Activated CD4-positive, alpha-beta T cell treated with anti-CD3 and anti-CD28 coated beads, Interleukin-2, amount 50 U/mL, for 24 hours (primary cell): ENCODE results near the gene SETD5.

Experiments
- DNase-seq, 2 donors: peaks; one replicate each; pipeline ENCODE4 v3.0.0-alpha.2; 2020; ENCODE audit warnings: low read depth in 1 of 2, low spot score in 1 of 2

SETD5 gene

DNA sequence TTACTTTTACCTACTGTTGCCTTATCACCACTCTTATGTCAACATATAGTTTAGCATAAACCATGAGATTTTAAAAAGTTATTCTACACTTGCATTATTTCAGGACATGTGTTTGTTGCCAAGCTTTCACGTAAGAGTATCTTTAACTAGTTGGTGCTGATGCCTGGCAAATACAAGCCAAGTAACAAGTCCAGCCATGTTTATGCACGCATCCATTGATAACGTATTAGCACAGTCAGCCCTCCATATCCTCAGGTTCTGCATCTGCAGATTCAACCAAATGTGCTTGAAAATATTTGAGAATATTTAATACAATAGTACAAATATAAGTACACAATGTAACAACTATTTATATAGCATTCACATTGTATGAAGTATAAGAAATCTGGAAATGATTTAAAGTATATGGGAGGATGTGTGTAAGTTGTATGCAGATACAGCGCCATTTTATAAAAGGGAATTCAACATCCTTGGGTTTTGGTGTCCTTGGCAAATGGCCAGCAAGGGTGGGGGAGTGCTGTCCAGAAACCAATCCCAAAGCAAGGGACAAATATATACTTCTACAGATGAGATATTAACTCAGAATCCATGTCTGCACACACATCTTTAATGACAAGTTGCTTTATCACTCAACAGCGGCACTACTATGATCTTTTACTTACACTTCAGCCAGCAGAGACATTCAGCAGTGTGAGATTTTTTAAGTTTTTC lies 8.7 kb upstream of the SETD5 start:
- no peak for DNase-seq

DNA sequence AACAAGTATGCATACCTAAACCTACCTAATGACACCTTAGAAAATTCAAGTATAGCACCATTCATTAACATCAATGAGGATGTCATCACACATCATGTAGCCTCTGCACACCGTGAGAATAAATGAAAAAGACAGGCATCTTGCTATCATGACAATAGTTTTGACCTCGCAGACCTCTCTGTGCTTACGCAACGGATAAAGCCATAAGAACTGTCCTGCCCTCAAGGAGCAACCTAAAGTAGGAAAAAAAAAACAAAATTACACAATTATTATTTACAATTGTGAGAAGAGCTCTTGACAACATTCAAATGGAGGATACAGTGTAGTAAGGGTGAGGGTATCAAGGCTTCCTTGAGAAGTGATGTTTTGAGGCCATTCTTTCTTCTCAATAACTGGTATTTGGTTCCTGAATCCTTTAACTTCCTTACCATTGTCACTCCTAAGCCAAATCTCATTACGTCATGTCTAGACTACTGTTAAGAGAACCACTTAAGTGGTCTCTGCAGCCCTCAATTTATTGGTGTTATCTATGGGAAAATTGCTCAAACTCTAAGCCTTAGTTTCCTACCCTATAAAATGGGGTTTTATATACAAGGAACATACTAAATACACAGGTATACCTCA lies 7.0 kb upstream of the SETD5 start:
- DNase-seq, result no peak

DNA sequence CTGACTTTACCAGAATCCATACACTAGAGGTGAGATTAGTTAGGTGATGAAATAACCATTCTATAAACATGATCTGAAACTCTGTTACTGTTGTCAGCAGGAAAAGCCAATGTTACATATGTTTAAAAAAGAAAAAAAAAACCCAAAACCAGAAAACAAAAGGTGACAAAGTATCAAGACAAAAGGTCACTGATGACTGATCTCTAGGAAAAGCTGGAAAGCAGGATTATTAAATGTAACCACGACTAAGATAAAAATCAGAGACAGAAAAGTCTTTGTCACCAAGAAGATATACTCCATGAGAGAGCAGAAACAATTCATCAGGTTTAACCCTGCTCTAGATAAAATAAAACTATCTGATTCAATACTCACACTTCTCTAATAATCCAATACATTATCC lies 5.4 kb upstream of the SETD5 start:
- DNase-seq, result no peak

DNA sequence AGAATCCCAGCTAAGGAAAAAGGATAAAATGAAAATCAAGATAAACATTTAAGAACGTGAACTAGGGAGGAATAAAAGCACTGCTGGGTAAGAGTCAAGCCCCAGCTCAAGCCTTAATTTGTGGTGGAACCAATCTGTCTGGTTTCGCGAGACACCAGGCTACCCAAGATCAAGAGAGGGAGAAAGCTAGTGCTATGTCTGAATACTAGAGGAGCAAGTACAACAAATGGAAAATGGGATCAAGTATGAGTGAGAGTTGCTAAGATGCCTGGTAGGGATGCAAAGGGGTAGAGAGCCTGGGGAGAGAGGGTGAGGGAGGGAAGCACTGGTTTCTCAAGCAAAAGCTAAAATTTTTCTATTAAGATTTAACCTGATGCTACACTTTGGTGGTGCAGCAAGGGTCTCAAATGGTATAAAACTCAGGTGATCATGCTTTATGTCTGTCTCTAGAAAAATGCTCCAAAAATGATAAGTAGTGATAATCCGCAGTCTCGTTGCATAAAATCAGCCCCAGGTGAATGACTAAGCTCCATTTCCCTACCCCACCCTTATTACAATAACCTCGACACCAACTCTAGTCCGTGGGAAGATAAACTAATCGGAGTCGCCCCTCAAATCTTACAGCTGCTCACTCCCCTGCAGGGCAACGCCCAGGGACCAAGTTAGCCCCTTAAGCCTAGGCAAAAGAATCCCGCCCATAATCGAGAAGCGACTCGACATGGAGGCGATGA lies 1.7 kb upstream of the SETD5 start:
- no peak for DNase-seq

DNA sequence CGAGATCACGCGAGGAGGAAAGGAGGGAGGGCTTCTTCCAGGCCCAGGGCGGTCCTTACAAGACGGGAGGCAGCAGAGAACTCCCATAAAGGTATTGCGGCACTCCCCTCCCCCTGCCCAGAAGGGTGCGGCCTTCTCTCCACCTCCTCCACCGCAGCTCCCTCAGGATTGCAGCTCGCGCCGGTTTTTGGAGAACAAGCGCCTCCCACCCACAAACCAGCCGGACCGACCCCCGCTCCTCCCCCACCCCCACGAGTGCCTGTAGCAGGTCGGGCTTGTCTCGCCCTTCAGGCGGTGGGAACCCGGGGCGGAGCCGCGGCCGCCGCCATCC lies 1.1 kb upstream of the SETD5 start:
- peak in 1 of 2 donors; percentile 76 for DNase-seq

DNA sequence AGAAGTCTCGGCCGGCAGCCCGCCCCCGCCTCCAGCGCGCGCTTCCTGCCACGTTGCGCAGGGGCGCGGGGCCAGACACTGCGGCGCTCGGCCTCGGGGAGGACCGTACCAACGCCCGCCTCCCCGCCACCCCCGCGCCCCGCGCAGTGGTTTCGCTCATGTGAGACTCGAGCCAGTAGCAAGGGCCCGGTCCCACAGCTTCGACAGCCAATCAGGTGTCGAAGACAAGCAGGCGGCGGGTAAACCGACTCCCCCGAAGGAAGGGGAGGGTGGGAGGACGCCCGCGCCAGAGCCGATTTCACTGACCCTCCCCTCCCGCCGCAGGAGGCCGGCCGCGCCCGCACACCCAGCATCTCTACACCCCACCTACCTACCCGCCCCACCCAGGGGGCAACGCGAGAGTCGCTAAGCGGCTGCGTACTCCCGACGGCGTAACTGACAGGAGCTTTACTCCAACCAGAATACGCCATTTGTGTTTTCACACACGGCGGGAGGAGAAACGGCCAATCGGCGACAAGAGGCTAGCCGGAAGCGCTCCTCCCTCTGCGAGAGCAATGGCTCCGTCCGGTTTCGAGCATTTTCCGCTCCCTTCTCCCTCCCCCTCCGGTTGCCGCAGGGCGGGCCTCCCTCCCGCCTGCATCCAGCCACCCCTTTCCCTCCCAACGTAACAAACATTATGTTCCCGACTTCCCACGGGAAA lies 633 bp upstream of the SETD5 start:
- DNase-seq, result peak; percentile 97

DNA sequence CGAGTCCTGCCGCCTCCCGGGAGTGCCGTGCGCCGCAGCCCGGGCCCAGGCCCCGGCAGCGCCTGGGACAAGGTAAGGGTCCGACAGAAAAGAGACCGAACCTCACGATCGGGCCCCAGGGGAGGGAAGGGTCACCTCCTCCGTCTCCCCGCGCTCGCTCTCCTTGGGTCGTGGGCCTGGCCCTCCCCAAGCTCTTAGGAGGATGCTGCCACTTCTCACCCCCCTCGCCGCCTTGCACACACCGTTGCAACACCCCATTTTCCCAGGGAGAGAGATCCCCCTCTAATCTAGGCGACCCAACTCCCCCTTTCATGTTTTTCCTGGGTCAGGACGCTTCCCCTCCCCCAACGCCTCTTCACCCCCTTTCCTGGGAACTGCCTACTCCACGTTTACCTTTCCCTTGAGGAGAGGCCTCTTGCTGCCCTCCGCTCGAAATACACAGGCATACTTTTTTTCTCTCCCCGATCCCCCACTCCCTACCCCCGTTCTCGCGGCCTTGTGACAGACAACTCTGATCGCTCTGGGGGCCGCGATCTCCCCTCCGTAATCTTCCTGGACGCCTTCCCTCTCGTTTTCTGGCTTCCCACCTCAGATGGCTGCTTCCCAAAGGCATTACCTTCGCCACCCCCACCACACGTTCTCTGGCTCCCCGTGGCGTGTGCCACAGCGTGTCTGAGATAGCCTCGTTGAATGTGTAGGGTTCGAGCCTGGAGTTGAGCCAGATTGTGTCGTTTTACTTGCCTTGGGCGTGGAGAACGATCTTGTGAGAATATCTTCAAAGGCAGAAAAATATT lies 688 bp downstream of the SETD5 start:
- DNase-seq, result peak; percentile 11 to 24

DNA sequence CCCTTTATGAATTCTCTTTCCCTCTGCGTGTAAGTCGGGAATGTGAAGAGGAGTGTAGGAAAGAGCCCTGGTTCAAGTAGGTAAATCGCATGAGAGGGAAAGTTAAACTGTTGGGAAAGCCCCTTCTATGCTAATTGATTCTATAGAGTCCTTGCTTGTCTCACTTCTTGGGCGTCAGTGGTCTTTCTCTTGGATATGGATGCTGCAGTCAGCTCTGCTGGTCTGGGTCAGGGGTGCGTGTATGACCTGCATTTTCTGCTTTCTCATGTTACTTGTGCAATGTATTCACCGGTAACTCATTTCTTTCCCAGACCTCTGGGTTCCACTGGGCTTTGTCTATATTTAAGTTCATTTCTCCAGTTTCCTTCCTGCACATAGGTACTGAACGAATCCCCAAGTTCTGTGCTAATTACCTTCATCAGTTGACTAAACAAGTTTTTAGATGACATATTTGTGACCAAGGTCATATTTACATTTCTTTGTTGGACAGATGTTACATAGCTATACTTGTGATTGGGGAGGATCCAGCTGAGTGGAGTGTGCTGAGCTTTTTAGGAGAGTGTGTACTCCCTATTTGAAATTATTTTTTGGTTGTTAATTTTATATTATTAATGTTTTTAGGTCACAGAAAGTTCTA lies 1.4 kb downstream of the SETD5 start:
- peak in 1 of 2 donors; percentile 7 for DNase-seq

DNA sequence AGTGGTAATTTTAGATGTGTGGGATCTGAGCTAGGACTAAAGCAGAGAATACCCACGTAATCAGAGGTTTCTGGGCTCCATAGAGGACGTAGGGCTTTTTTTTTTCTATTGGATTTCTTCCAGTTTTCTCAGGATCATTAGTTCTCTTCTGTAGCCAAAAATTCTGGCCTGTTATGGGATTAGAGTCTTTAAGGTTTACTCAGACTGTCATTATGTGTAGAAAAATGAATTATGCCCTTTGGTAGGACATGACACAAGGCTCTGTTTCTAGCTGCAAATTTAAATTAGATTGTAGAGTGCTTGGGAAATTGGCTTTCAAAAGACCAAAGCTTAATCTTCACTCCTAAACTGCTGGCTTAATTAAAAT lies 1.9 kb downstream of the SETD5 start:
- DNase-seq, result no peak

DNA sequence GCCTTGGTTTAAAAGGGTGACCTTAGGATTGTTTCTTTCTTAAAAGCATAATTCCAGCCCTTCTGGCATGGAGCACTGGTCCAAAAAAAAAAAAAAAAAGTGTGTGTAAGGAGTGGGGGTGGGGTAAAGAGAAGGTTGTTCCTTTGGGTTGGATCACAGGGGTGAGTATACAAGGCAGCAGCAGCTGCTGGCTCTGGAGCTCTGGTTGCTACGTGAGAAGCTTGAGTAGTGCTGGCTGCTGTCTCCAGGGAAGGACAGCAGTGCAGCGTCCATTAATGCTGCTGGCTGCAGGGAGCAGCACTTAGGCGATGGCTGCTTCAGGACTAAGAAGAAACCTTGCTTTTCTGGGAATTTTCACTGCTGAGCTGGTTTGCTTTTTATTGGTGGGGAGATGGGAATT lies 2.3 kb downstream of the SETD5 start:
- DNase-seq, result no peak

DNA sequence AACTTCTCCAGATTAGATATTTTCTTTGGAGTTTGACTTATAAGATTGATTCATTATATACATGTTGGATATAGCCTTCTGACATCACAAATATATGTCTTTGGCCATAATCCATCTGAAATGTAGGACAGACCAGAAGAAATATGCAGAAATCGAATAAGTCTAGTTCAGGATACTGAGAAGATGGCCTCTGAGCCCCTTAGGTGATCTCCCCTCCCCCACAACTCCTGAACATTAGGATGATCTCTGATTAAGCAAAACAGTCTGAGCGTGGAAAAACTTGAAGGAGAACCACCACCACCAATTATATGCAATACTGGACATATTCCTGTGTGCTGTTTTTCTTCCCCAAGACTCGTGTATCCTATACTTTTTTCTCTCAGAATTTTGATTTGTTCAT lies 3.2 kb downstream of the SETD5 start:
- no peak for DNase-seq

DNA sequence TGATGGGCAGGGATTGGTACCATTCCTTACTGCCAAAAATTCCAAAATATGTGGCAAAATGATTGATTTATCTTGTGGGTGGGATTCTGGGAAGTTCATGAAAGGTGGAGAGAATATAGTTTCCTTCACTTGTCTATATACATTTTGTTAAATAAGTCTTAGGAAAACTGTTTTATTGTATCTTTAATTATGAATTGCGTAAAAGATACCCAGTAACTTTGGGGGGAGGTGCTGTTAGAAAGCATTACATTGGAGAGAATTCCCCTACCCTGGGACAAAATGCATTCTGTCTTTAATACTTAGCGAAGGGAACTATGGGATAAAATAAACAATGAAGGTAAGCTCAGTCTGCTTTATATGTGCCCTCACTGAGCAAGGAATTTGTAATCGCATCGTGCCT lies 4.6 kb downstream of the SETD5 start:
- DNase-seq, result no peak

DNA sequence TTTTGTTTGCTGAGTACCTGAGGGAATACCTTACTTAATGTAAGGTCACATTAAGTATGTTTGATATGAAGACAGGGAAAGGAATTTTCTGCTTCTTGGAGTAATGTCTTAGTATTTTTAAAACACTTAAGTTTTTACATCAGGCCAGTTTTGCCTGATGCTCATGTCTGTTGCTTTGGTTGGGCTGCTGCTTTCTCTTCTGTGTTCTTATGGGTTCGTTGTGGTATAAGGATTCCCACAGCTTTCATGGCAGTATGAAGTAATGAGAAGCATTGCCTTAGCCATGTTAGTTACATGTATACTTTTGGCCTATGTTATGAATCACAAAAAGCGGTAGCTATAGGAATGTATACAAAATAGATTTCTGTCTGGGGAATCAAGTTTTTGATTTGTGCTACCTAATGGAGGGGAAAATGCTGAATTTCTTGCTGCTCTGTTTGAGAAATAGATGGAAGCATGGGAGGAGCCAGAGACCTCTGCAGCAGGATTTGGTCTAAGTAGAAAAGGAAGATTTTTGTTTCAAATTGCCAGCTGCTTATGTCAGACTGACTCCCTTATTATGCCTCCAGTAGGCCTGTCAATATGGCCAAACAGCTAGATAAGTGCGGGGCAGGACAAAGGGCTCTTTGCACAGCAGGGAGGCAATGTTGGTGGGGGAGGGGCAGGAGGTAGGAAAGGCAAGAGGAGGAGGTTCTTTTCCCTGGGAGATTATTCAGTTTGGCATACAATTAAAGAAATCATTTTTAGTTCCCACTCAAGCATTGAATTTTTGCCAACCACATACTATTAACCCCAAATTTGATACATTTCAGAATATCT lies 5.2 kb downstream of the SETD5 start:
- no peak for DNase-seq

DNA sequence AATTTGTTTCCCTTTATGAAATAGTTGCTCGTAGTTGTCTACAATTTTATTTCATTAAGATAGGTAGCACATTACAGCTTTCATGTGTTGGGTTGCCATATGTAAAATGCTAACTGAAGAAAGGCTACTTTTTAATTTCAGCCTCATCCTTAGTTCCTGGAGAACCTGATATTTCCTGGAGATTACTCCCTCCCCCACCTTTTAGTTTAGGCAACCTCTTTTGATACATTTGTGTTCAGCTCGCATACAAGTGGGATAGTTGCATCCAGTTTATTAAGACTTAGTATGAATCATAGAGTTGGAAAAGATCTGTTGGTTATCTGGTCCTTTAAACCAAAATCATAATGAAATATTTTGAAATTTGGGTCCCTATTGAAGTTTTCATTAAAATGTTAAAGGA lies 6.0 kb downstream of the SETD5 start:
- no peak for DNase-seq

DNA sequence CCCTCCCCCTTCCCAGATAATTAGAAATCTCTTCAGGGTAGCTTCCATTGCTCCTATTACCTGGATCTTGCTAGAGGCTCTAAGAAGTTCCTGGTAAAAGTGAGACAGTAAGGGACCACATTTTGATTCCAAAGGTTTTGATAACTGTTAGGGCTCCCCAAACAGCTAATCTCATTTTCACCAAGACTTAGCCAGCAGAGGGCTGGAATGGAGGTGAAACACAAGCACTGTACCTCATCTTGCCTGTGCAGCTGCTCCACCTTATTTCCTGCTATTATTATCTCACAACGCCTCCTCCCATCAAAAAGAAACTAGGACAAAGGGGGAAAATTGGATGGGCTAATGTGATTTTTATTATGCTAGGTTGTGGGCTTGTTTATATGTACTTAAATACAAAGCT lies 7.3 kb downstream of the SETD5 start:
- no peak for DNase-seq

DNA sequence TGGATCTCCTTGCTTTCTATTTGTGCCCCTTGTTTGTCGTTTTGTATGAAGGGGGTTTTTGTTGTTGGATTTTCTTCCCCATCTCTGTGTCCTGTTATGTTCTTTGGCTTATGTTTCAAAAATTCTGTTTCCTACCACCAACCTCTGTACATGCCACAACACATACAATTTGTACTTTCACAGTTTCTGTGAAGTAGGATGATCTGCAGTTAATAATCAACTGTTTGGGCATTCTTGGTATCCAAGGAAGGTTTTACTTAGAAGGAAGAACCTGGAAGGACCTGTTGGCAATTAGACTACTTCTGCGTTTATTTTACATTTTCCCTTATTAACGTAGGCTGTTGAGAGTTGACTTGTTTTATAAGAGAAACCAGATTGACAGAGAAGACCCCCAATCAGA lies 8.3 kb downstream of the SETD5 start:
- no peak for DNase-seq

DNA sequence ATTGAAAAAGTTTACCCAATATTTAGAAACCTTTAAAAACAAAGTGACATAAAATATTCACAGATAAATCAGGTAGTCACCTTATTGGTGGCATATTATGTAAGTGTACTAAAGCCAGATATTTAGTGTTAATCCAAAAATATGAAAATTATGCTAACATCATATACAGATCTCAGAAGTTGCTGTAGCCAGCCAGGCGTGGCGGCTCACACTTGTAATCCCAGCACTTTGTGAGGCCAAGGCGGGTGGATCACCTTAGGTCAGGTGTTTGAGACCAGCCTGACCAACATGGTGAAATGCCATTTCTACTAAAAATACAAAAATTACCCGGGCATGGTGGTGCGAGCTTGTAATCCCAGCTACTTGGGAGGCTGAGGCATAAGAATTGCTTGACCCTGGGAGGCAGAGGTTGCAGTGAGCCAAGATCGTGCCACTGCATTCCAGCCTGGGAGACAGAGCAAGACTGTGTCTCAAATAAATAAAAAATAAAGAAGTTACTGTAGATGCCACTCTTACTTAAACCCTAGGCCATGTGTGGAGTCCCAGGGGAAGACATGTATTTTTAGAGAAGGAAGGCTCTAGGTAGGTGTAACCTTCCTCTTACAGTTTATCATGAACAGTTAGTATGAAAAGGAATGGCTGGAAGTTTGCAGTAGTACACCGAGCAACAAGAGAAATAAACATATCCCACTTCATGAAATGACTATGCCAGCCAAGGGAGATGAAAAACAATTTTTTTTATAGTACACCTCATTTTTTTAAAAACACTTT lies 9.6 kb downstream of the SETD5 start:
- no peak for DNase-seq

DNA sequence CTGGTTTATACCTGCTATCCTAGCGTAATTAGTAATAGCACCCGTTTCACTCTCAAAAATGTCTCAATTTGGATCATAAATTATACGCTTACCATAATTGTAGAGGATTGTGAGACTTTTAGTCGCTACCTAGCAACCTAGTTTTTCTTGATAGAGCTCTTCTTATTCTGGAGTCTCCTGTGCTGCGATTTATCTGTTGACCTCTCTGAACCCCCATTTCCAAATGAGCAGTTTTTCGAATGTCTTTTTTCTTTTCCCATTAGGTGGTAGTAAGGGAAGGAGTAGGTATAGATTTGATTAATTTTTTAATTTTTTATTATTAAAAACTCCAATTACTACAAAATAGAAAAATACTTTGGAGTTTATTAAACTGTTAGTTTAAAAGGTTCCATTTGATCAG lies 10.6 kb downstream of the SETD5 start:
- DNase-seq, result no peak

DNA sequence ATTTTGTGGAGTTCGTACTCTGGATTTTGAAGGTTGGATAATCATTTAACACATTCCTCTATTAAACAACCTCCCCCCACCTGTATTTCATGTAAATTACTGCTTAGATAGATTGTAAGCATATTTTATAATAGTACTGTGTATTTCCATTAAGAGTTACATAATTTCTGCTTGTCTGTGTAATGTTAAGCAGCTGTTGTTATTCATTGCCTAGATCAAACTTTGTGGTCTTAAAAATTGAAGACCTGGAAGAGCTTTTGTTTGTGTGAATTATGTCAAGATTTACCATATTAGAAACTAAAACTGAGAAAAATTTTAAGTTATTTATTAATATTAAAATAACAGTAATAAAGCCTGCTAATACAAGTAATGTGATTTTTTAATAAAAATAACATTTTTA lies 11.1 kb downstream of the SETD5 start:
- DNase-seq, result no peak
